Measurements from ENCODE around the gene GUCY1A1. TPM values are rescaled to one million over a fixed set of nuclear protein-coding genes. Genes with fewer than 3 reads are reported as not detected.
"Not testable (repeated sequence)": the region's sequence is repeated elsewhere in the genome, so short reads cannot be mapped to it uniquely, and the experiment has no call there.

Gene GUCY1A1, protein sequence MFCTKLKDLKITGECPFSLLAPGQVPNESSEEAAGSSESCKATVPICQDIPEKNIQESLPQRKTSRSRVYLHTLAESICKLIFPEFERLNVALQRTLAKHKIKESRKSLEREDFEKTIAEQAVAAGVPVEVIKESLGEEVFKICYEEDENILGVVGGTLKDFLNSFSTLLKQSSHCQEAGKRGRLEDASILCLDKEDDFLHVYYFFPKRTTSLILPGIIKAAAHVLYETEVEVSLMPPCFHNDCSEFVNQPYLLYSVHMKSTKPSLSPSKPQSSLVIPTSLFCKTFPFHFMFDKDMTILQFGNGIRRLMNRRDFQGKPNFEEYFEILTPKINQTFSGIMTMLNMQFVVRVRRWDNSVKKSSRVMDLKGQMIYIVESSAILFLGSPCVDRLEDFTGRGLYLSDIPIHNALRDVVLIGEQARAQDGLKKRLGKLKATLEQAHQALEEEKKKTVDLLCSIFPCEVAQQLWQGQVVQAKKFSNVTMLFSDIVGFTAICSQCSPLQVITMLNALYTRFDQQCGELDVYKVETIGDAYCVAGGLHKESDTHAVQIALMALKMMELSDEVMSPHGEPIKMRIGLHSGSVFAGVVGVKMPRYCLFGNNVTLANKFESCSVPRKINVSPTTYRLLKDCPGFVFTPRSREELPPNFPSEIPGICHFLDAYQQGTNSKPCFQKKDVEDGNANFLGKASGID
- 10 to 100 TPM in 1 of 2 donors, 1 to 10 TPM in 1; 2.7 to 21.4 TPM for total RNA-seq
- long read RNA-seq, partial matches to known transcripts: 6 of 8 reads
- long read RNA-seq, other reads (novel, unspliced or antisense): 0 of 8 reads

DNA sequence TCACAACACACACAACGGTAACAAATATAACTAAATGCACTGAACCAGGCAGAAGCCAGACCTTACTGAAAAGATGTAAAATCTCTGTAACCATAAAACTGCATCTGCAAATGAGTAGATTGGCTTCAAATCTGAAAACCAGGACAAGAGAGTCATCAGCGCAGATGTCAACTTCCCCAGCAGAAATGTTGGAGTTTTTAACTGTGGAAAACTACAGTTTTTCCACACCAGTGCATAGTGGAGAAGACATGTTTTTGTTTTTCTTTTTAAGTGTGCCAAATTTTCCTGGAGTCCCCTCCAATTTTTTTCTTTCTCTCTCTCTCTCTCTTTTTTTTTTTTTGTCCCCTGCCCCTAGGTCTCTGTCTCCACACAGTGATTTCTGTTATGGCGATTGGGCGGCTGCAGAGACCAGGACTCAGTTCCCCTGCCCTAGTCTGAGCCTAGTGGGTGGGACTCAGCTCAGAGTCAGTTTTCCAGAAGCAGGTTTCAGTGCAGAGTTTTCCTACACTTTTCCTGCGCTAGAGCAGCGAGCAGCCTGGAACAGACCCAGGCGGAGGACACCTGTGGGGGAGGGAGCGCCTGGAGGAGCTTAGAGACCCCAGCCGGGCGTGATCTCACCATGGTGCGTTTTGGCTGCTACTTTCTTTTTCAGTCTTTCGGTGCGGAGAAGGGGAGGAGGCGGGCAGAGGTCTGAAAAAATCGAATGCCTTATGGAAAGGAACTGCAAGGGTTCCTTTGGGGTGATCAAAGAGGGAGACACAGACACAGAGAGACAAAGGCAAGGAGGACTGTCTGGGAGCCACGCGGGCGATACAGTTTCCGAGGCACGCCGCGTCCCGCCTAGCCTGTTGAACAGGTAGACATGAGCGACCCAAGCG lies at the start of gene GUCY1A1:
GUCY1A1 (plus strand) TSS at position 505 of the 878 bp plus-strand sequence. CDS start 30,020 bp downstream, outside the sequence.
- DNase-seq (peak in 1 of 2 donors; percentile 15), ATAC-seq (no peak)
- intact Hi-C loops (cut with DNase I, micrococcal nuclease): no loop called here

DNA sequence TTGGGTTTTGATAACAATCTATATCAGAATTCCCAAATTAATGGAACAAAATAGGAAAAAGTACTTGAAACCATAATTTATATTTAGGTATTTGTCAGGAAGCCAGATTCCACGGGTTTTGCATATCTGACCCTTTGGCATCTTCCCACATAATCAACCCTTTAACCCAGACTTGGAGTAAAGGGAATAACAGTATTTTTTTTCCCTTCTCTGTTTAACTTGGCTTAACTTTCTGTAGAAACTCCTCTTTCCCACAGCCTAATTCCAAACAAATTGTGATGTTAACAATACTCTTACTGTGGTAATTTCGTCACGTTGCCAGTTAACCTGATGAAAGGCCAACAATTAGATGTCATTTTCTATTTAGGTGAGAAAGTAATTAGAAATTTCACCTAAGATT lies 49.4 kb upstream of the GUCY1A1 start:
- no peak for DNase-seq
- ATAC-seq: no peak
- intact Hi-C loops (cut with DNase I, micrococcal nuclease): no loop called here

DNA sequence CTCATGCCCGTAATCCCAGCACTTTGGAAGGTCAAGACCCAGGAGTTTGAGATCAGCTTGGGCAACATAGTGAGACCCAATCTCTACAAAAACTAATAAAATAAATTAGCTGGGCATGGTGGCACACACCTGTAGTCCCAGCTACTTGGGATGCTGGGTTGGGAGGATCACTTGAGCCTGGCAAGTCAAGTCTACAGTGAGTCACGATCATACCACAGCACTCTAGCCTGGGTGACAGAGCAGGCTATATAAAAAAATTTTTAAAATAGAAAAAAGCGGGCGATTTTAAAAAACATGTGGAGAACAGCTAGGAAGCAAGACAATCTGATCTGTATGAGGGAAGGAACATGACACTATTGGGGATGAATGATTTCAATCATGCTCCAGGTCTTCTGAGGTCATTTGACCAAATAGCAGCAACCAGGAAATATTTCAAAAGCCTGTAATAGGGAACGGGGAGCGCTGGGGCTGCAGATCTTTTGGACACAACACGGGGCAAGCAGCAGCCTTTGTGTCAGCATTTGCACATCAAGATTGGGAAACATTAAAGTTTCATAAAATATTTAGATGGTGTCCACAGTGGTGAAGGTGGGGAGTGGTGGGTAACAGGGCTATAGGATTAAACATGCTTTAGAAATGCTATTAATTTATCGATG lies 48.3 kb upstream of the GUCY1A1 start:
- no peak for DNase-seq
- intact Hi-C loops (cut with DNase I, micrococcal nuclease): no loop called here
- no peak for ATAC-seq

DNA sequence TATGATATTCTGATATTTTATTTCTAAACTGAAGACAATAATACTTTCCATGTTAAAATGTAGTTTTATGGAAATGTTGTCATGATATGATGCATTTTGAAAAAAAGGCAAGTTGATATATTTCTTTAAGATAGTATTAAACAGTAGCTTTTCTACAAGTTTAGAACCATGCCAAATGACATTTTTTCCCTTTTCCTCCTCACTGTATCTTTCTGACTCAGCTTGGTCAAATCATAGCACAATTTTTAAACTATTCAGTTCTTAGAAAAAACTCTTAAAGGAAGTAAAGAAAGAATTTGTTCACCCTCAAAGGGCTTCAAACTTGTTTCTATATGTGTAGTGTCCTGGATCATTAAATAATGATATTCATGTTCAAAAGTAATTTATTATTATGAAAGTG lies 46.0 kb upstream of the GUCY1A1 start:
- intact Hi-C loops (cut with DNase I, micrococcal nuclease): no loop called here
- no peak for DNase-seq
- no peak for ATAC-seq

DNA sequence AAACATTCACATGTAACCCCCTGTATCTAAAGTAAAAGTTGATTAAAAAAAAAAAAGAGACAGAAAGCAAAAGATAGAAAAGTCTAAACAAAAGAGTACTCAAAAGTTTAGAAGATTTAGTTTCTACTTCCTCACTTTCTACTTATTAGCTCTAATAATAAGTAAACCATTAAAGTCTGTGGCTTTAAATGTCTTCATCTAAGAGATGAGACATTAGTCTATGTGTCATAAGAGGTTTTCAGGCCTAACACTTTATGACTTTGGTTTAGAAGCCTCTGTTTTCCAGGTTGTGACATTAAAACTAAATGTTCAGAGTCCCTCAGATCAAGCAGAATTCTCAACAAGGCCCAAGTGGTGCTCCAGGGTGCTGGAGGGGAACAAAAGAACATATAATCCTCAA lies 42.2 kb upstream of the GUCY1A1 start:
- intact Hi-C loops (cut with DNase I, micrococcal nuclease): no loop called here
- DNase-seq (no peak), ATAC-seq (no peak)

DNA sequence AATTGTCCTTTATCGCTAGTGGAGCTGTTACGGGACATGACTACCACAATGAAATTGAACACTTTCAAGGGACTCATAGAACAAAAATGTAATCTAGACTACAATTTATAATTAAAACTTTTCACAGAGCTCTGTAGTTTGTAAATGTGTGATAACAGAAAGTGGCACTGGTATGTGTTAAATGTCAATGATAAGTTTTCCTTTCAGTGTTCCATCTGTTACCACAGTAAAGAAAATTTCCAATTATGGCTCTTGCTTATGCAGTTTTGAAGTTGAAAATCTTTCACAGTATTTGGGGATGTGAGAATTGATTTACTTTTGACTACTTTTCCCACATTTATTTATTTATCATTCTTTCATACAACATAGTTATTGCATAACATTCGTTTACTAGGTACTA lies 40.1 kb upstream of the GUCY1A1 start:
- ATAC-seq: no peak
- no peak for DNase-seq
- intact Hi-C loops (cut with DNase I, micrococcal nuclease): no loop called here

DNA sequence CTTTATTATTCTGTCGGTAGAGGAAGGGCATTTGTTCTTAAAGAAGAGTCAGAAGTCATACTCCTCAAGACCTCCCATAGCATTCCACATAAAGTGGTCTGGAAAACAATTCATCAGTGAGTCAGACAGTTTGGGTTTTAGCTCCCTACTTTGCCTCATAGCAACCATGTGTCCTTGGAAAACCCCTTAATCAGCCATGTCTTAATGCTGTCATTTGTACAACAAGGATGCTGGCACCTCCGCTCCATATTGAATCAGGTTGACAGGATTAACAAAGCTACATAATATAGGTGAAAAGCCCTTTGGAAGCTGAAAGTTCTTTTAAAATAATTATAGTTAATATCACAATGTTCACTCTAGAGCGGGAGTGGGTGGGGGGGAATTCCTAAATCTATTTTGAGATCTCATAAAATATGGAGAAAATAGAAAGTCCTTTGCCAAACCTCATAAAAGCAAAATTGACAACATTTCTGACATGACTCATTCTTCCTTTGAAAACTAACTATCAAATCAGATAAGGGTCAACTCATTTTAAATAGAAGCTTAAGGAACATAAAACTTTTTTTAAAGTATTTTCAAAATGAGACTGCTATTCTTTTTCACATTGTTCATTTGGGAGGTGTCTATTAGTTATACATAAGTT lies 37.3 kb upstream of the GUCY1A1 start:
- ATAC-seq (no peak), DNase-seq (no peak)
- intact Hi-C loops (cut with DNase I, micrococcal nuclease): no loop called here

DNA sequence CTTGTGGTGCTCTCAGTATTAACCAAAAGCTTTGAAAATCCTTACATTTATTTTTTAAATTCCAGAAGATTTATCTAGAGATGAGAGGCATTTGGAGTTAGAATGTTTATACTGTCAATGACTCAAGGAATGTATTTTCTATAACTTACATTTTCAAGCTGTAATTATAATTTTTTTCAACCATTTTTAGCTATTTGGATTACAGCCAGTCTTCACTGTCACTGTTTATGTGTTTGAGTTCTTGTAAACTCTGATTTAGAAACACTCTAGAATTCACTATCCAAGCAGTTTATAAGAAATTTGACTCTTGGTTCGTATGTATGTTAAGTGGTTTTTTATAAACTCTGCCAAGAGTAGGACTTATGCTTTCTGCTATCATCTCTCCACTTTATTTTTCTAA lies 36.7 kb upstream of the GUCY1A1 start:
- ATAC-seq: no peak
- intact Hi-C loops (cut with DNase I, micrococcal nuclease): no loop called here
- DNase-seq: no peak

DNA sequence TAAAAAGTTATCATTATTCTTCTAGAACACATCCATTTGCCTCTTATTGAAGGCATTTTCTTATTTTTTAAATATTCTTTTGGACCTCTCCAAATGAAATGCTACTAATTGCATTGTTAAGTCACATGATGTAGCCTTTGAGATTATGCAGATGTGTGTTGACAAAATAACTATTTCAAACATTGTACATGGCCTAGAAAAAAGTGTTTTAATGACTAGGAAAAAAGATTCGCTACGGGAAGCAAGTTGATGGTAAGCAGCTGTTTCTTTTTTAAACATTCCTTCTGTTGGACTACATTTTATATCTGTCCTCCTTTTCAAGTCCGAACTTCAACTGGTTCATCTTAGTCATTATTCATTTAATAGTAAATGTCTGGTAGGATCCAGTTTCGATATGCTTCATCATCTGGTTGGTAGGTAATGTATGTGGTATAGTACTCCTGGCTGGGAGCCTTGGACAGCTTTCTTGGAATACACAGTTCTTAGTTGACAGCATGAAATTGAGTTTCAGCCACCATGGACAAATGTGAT lies 34.3 kb upstream of the GUCY1A1 start:
- ATAC-seq (no peak), DNase-seq (no peak)
- intact Hi-C loops (cut with DNase I, micrococcal nuclease): no loop called here

DNA sequence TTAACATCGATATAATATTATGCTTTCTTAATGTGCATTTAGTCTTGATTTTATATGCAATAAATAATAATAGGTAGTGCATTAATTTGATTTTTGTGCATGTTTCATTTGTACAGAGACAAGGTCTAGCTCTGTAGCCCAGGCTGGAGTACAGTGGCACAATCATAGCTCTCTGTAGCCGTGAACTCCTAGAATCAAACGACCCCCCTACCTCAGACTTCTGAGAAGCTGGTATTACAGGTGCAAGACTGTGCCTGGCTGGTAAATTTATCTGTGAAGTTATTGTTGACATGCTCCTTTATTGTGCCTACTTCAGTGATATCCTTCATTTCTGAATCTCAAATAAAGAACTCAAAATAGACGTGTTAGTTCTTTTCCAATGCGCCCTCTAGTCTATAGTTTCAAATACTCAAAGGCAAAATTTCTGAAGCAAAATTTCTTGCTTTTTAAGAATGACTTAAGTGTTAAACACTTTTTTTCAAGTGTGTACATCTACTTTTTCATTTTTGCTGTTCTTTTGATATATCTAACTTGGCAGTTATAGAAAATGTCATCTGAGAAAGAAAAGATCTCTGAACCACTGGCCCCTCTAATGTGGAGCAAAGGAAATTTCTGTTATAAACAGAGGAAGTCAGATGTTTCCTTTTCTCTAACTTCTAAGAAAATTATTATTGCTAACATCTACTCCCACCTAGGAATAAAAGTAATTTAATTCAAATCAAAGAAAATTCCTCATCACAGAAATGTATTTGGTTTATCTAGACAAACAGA lies 28.3 kb upstream of the GUCY1A1 start:
- no peak for DNase-seq
- no peak for ATAC-seq
- intact Hi-C loops (cut with DNase I, micrococcal nuclease): no loop called here

DNA sequence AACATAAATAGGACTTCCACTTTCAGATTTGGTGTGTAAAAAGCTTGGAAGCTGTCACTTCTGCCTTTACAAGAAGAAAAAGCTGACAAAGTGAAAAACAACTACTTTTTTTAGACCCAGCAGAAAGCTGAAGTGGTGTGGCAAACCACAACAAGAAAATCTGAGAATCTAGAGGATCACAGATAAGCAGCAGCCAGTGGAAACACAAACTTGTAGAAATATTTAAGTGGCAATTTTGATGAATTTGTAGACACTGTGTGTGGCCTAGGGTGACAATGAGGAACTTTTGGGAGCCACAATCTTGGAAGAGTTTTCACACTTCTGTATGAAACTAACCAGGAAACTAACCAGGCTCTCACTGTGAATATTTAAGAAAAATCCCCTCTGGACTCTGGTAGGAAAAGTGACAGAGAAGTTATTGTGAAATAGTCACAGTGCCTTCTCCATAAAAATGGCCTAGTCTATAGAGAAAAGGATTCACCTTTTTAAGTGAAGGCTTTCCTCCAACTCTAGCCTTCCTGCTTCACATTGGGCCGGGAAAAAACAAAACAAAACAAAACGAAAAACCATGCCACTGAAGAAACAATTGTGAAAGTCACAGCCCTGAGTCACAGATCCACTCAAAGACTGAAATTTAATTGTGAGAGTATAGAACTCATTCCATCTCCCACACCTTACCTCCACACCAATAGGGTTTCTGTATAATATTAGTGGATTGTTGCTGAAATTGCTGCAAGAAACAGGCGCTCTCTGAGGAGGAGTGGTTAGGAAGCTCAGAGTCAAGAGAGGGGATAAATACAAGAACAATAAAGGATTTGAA lies 26.7 kb upstream of the GUCY1A1 start:
- intact Hi-C loops (cut with DNase I, micrococcal nuclease): no loop called here
- no peak for DNase-seq
- ATAC-seq: no peak

DNA sequence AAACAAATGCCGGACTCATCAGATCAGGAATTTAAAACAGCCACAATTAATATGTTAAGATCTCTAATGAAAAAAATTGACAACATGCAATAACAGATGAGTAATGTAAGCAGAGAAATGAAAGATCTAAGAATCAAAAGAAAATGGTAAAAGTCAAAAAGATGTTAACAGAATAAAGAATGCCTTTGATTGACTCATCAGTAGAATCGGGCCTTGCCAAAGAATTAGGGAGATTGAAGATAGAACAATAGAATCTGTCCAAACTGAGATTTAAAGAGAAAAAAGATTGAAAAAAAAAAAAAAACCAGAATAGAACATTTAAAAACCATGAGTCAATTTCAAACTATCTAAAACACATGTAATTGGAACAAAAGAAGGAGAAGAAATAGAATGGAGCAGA lies 25.9 kb upstream of the GUCY1A1 start:
- ATAC-seq: no peak
- intact Hi-C loops (cut with DNase I, micrococcal nuclease): no loop called here
- no peak for DNase-seq

DNA sequence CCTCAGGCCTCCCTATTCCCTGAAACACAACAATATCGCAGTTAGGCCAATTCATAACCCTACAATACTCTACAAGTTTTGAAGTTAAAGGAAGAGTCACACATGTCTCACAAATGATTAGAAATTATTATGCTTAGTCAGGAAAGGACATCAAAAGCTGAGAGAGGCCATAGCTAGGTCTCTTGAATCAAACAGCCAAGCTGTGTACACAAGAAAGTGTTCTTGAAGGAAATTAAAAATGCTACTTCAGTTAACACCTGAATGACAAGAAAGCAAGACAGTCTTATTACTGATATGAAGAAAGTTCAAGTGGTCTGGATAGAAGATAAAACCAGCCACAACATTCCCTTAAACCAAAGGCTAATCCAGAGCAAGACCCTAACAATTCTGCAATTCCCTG lies 23.6 kb upstream of the GUCY1A1 start:
- intact Hi-C loops (cut with DNase I, micrococcal nuclease): no loop called here
- DNase-seq (no peak), ATAC-seq (no peak)

DNA sequence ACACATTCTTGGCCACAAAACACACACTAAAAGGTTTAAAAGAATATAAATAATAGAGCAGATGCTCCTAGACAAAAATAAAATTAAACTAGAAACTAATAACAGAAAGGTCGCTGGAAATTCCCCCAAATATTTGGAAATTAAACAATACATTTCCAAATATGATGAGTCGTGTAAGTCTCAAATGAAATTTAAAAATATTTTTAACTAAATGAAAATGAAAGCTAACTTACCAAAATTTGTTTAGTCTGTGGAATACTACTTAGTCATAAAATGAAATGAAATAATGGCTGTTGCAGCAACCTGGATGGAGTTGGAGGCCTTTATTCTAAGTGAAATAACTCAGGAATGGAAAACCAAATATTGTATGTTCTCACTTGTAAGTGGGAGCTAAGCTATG lies 20.6 kb upstream of the GUCY1A1 start:
- ATAC-seq (no peak), DNase-seq (no peak)
- intact Hi-C loops (cut with DNase I, micrococcal nuclease): no loop called here

DNA sequence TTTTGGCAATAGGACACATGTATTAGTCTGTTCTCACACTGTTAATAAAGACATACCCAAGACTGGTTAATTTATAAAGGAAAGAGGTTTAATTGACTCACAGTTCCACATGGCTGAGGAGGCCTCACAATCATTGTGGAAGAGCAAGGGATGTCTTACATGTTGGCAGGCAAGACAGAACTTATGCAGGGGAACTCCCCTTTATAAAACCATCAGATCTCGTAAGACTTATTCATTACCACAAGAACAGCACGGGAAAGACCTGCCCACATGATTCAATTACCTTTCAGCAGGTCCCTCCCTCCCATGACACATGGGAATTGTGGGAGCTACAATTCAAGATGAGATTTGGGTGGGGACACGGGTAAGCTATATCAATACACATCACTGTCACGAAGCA lies 15.9 kb upstream of the GUCY1A1 start:
- intact Hi-C loops (cut with DNase I, micrococcal nuclease); ATAC-seq; DNase-seq: not testable (repeated sequence)

DNA sequence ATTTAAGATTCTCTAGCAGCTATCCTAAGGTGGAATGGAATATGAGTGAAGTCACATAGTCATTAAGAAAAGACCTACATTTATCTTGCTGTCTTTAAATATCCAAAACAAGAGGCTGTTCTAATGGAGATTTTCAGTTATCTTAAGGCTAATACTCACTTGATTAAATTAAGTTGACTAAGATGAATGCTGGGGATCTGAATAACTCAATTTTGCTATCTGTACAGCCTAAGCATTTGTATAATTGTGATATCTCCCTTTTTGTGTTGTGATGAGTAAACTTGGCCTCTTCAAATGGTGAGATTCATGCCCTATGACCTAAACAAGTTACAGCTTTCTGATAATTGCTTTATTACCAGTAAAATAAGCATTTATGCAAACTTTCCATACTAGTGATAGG lies 13.6 kb upstream of the GUCY1A1 start:
- ATAC-seq (no peak), DNase-seq (no peak)
- intact Hi-C loops (cut with DNase I, micrococcal nuclease): no loop called here

DNA sequence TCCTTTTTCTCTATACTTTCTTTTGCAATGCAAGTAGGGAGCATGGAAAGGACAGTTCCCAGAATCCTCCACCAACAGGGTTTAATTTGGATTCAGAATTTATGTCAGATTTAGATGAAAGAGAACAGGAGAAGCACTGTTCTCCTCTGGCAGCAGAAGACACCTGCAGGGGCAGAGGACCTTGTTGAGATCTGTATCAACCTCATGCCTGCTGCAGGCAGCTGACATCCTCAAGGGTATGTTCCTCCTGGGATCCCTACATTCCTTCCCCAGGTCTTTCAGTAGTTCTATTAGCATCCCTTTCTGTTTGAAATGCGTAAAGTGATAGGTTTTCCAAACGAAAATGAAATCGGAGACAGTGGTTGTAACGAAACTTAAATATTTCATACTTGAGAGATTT lies 10.6 kb upstream of the GUCY1A1 start:
- intact Hi-C loops (cut with DNase I, micrococcal nuclease): no loop called here
- DNase-seq: no peak
- ATAC-seq: no peak

All from left colon (tissue), 2 donors.